ENCODE measurements around the gene PPM1F.
"Not testable (repeated sequence)": the region's sequence is repeated elsewhere in the genome, so short reads cannot be mapped to it uniquely, and the experiment has no call there.

Gene PPM1F

DNA sequence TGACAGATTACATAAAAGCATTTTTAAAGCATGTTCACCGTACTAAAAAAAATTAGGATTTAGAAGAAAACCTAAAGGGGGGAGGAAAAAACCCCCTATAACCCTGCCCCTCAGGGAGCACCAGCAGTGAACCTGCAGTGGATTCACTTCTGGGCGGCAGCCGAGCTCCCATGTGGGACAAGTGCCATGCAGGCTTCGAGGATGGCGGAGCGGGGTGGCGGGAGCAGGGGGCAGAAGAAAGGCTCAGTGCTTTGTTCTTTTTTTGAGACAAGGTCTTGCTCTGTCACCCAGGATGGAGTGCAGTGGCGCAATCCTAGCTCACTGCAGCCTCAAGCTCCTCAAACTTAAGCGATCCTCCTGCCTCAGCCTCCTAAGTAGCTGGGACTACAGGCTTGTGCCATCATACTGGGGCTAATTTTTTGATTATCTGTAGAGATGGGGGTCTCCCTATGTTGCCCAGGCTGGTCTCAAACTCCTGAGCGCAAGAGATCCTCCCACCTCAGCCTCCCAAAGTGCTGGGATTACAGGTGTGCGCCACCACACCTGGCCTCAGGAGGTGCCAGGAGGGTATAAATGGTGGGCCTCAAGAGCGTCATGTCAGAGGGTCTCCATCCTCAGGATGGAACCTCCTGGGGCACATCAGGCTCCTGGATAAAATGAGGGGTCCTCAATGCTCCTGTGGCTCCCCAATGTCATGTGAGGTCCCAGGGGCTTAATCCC, 34.0 kb downstream of the PPM1F start:
- DNase-seq = no peak

DNA sequence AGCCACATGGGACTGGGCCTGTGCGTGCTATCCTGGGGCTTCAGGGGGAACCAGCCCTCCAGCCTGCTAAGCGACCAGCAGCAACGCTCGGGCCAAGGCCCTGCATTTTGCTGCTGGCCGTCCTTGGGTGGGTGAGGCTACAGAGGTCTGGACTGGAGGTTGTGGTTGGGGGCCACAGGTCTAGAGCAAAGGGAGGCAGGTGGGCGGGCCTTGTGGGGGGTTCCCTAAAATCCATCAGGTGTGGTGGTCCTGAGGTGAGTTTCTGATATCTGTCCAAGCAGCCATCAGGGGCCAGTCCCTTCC, 34.7 kb downstream of the PPM1F start:
- DNase-seq = no peak

DNA sequence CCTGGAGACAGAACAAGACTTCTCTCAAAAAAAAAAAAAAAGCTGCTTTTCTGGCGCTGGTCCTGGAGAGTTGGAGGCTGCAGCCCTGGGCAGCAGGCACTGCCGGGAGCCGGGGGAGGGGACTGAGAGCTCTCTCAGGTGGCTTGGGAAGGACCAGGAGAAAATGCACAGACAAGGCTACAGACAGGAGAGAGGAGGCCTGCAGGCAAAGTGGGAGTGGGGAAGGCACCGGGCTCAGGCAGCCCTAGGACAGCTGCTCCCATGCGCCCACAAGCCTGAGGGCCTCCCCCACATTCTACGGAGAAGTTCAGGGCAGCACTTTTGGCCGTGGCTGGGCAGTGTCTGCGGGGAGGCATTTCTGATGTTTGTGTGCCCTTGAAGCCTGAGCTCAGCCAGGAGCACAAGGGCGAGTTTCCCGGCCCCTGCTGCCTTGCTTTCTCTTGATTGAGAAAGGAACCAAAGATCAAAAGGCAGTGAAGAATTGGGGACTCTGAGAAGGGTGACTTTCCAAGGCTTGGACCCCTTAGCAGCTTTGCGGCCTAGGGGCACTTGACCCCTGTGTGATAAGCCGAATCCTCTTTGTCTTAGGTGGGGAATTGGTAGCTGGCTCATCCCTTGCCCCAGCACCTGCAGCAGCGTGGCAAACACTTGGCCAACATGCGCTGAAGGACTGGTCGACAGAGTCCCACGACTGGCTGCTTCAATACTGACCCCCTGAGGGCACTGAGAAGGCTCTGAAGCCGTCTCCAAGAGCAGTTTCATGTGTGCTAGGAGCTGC, 35.3 kb downstream of the PPM1F start:
- DNase-seq = no peak

DNA sequence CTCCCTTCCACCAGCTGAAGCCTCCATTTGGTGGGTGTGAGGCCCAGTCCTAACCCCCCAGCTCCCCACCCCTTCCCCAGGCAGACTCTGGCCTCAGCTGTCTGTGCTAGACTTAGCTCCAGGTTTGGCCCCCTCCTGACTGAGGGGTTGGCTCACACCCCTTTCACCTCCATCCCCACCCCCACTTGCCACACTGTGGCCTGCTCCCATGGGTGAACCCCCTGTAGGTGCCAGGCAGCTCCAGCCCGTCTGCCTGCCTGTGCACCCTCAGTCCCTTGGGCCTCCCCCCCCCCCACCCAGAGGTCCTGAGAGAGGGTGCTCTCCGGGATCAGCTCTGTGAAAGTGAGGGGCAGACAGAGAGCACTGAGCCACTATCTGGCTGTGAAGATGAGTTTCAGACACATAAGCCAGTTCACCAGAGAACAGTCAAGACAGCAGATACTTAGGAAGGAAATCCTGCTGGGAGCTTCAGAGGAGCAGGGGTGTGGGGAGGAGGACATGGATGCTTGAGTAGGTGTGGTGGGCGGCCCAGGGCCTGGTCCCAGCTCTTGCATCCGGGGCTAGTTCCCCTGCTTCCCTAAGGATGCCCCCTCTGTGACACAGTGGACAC, 36.2 kb downstream of the PPM1F start:
- no peak for DNase-seq

DNA sequence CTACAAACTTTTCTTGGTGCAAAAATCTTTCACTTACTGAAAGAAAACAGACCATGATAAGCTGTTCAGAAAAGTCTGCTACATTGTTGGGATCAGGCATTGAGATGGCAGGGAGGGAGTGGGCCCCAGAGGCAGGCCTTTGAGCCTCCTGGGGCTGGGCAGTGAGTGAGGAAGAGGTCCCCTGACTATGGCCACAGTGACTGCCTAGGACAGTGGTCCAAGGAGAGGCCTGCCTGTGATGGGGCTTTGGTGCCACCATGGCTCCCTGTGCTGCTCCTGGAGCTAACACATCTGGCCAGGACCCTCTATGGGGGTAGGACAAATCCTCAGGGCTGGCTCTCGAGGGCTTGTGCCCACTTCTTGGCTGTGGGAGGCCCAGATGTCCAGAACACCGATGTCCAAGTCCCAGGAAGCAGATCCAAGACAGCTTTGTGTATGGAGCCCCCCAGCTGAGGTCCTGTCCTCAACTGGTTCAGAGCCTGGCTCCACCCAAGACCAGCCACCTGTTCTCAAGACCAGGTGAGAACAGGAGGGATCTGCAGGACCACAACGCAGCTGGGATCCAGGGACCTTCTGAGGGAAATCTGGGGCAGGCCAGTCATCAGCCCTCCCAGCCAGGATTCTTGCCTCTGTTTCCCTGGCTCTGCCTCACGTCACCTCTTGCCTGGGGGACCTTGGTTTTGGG, 36.9 kb downstream of the PPM1F start:
- DNase-seq = no peak

DNA sequence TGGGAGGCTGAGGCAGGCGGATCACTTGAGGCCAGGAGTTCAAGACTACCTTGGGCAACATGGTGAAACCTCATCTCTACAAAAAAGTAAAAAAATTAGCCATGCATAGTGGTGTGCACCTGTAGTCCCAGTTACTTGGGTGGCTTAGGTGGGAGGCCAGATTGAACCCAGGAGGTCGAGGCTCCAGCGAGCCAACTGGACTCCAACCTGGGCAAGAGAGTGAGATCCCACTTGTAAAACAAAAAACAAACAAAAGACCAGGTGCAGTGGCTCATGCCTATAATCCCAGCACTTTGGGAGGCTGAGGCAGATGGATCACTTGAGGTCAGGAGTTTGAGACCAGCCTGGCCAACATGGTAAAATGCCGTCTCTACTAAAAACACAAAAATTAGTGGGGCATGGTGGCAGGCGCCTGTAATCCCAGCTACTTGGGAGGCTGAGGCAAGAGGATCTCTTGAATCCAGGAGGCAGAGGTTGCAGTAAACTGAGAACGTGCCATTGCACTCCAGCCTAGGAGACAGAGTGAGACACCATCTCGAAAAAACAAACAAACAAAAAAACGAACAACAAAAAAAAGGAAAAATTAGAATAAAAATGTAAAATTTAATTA, 38.5 kb downstream of the PPM1F start:
- not testable (repeated sequence) for DNase-seq

DNA sequence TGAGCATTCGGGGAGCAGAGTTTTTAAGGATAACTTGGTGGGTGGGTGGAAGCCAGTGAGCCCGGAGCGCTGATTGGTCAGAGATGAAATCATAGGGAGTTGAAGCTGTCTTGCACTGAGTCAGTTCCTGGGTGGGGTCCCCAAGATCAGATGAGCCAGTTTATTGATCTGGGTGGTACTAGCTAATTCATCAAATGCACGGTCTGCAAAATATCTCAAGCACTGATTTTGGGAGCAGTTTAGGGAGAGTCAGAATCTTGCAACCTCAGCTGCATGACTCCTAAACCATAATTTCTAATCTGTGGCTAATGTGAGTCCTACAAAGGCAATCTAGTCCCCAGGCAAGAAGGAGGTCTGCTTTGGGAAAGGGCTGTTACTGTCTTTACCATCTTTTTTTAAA, 42.3 kb downstream of the PPM1F start:
- not testable (repeated sequence) for DNase-seq

DNA sequence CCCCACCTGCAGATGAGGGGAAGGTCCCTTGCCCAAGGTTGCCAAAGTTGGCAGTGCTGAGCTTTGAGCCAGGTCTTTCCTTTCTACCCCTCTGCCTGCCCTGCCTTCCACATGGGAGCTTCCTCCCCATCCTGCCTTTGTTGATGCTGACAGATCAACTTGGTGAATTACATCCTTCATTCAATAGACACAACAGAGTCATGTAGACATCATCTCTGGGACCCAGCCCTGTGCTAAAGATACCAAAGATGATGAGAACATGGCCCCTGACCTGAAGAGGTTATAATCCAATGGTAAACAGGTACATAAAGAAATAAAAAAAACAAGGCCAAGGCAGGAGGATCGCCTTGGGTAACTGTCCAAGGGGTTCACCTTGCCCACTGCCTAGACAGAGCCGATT, 42.8 kb downstream of the PPM1F start:
- no peak for DNase-seq

DNA sequence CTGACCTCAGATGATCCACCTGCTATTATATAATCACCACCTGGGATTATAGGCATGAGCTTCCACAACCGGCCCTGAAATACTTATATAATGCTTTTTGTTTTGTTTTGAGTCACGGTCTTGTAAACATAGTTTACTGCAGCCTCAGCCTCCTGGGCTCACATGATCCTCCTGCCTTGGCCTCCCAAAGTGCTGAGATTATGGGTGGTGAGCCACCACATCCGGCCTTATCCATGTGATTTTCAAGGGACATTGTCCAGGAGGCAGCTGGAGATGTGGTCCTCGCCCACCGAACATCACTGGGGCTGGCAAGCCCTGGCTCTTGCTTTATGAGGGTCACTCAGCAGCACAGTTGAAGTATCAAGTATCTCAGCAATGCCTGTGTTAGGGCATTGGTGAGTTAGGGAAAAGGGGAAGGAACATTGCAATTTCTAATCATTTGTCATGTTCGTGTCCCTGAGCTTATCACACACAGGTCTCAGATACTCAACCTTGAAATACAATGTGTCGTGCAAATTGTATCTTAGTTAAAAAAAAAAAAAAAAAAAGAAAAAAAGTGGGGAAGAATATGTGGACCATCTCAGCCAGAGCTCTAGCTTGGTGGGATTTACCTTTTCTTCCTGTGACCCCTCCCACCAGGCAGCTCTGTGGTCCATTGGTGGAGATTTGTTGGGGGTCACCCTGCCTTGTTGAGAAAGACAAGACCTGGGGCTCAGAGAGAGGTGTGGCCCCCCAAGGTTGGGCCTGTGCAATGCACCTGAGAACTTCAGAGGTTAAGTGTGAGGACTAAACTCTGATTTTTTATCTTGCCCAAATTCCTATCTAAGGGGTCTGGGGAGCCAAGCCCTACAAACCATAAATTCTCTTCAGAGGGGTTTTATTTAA, 44.8 kb downstream of the PPM1F start:
- DNase-seq = no peak

DNA sequence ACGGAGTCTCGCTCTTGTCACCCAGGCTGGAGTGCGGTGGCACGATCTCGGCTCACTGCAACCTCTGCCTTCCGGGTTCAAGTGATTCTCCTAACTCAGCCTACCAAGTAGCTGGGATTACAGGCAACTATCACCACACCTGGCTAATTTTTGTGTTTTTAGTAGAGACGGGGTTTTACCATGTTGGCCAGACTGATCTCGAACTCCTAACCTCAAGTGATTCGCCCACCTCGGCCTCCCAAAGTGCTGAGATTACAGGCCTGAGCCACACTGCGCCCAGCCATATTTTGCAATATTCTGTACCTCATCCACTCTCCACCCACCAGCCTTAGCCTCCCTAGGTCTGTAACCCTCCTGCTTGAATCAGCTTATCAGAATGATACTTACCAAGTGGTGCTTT, 47.4 kb downstream of the PPM1F start:
- not testable (repeated sequence) for DNase-seq

DNA sequence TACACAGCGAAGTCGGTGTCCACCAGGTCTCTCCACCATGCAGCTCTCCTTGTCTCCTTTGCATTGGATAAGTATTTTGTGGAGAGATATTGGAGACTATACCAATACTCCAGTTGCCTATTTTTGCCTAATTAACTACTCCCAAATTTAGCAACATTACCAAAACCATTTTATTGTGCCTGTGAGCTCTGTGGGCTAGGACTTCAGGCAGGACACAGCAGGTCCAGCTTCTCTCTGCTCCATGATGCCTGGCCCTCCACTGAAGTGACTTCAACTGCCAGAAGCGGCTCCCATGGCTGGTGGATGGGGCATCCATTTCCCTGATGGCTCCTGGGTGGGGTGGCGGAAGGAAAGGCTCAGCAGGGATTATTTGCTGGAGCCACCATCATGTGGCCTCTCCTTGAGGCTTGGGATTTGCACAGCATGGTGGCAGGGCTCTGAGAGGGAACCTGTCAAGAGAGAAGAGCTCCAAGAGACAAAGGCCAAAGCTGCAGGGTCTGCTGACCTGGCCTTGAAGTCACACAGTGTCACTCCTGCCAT, 48.3 kb downstream of the PPM1F start:
- DNase-seq = no peak

DNA sequence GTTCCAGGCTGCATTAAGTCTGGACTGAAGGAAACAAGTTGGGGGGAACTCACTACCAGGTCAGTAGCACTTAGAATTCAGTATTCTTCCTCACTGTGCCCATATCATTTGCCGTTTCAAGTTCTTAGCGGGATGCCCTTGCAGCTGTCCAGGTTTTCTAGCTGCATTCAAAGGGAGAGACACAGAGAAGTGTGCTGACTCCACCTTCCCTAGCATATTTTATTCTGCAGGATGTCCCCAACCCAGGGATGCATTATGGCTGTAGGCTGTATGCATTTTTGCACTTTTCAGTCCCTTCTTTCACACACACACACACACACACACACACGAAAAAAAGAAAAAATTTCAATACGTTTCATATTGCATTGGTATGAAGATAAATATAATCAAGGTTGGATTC, 49.4 kb downstream of the PPM1F start:
- DNase-seq = no peak

DNA sequence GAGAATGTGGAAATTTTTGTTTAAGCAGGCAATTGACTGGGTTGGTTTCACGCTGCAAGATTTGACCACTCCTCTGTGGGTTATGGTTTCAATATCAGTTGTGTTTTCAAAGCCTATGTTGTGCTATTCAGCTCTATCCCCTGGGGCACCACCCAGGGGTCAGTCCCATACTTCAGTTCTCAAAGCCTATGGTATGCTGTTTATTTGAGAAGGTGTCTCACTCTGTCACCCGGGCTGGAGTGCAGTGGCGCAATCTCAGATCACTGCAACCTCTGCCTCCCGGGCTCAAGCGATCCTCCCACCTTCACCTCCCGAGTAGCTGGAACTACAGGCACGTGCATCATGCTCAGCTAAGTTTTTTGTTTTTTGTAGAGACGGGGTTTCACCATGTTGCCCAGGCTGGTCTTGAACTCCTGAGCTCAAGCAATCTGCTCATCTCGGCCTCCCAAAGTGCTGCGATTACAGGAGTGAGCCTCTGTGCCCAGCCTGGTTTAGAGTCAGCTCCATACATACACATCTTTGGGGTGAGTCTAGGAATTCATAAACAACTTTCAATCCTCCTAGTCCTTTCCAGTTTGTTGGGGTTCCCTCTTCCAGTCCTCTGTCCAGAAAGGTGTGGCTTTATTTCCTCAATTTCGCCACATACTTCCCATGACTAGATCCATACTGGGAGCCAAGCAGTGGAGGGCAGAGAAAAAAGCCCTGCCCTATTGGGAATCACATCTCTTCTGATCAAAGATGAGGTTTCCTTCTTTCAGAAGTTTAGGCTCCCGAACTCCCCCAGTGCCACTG, 50.2 kb downstream of the PPM1F start:
- no peak for DNase-seq

DNA sequence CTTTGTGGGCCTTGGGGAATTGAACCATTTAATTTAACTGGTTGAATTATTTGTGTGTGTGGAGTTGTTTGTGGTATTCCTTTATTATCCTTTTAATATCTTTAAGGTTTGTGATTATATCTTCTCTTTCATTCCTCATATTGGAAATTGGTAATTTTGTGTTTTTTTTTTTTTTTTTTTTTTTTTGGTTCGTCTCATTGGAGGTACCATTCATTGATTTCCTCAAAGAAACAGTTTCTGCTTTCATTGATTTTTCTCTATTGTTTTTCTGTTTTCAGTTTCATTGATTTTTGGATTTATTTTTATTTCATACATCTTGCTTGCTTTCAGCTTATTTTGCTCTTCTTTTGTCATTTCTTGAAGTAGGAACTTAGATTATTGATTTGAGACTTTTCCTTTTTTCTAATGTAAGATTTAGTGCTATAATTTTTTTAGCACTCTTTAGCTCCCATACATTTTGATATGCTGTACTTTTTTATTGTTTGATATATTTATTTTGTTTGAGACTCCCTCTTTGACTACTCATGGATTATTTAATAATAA, 54.2 kb downstream of the PPM1F start:
- no peak for DNase-seq

DNA sequence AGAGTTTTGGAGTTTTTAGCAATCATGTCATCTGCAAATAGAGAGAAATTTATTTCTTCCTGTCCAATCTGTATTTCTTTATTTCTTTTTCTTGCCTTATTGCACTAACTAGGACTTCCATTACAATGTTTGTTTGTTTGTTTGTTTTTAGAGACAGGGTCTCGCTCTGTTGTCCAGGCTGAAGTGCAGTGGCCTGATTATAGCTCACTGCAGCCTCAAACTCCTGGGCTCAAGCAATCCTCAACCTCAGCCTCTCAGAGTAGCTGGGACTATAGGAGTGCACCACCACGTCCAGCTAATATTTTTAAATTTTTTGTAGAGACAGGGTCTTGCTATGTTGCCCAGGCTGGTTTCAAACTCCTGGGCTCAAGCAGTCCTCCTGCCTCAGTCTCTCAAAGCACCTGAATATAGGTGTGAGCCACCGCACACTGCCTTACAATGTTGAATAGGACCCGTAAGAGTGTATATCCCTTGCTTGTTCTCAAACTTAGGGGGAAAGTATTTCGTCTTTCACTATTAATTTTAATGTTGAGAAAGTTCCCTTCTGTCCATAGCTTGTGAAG, 55.6 kb downstream of the PPM1F start:
- DNase-seq = no peak

DNA sequence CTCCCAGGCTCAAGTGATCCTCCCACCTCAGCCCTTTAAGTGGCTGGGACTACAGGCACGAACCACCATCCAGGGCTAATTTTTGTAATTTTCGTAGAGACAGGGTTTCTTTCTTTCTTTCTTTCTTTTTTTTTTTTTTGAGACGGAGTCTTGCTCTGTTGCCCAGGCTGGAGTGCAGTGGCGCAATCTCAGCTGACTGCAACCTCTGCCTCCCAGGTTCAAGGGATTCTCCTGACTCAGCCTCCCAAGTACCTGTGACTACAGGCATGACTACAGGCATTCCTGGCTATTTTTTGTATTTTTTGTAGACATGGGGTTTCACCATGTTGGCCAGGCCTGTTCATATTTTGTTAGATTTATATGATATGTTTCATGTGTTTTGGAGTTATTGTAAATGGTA, 56.4 kb downstream of the PPM1F start:
- not testable (repeated sequence) for DNase-seq

DNA sequence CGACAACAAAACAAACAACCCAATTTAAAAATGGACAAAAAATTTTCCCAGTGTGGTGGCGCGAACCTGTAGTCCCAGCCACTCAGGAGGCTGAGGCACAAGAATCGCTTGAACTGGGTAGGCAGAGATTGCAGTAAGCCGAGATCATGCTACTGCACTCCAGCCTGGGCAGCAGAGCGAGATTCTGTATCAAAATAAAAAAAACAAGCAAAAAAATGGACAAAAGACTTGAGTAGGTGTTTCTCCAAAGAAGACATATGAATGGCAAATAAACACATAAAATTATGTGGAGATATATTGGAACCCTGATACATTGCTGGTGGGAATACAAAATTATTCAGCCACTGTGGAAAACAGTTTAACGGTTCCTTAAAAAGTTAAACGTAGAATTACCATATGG, 57.8 kb downstream of the PPM1F start:
- no peak for DNase-seq

DNA sequence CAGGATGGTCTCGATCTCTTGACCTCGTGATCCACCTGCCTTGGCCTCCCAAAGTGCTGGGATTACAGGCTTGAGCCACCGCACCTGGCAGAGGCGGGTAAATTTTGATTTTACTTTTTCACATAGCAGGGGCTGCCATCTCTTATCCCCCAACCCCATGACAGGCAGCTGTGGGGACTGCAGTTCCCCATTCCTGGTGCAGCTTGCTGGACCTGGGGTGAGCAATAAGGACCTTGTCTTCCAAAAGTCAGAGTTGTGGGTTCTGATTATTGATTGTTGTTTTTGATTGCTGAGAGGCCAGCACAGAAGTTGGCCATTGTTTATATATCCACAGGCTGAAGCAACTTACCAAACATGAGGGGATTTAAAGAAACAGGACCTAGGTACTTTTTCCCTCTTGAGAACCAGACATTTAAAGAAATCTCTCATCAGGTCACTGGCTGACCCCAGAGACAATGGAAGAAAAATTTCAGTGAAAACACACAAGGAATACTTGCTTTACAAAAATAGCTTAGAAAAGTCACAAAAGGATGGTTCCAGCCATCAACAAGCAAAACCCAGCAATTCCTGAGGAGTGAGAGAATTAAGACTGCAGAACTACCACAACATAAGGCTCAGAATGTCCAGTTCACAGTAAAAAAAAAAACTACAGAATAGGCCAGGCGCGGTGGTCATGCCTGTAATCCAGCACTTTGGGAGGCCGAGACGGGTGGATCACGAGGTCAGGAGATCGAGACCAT, 63.2 kb downstream of the PPM1F start:
- no peak for DNase-seq

DNA sequence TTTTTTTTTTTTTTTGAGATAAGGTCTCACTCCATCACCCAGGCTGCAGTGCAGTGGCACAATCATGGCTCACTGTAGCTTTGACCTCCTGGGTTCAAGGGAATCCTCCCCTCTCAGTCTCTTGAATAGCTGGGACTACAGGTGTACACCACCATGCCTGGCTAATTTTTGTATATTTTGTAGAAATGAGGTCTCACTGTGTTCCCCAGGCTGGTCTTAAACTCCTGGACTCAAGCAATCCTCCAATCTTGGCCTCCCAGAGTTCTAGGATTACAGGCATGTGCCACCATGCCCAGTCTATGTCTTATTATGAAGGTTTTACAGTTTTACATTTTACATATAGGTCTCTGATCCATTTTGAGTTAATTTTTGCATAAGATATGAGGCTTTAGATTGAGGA, 64.8 kb downstream of the PPM1F start:
- DNase-seq = no peak

DNA sequence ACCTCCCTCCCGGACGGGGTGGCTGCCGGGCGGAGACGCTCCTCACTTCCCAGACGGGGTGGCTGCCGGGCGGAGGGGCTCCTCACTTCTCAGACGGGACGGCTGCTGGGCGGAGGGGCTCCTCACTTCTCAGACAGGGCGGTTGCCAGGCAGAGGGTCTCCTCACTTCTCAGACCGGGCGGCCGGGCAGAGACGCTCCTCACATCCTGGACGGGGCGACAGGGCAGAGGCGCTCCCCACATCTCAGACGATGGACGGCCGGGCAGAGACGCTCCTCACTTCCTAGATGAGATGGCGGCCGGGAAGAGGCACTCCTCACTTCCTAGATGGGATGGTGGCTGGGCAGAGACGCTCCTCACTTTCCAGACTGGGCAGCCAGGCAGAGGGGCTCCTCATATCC, 68.7 kb downstream of the PPM1F start:
- not testable (repeated sequence) for DNase-seq
